Bone marrow (tissue), 2 donors: Measurements from ENCODE around the gene SEMA6C.
"Not testable (repeated sequence)": the region's sequence is repeated elsewhere in the genome, so short reads cannot be mapped to it uniquely, and the experiment has no call there.

Experiments
- DNase-seq, 2 donors: peaks; one replicate each; lab custom pipeline; 2025; lab: John Stamatoyannopoulos, UW

The SEMA6C gene

GRCh38 chr1:151128800-151129199 lies 17.6 kb downstream of the SEMA6C start:
- no peak for DNase-seq

- DNase-seq: no peak
These were observed 21.5 kb downstream of the SEMA6C start for GRCh38 chr1:151124763-151125403.

- no peak for DNase-seq
These were observed 32.6 kb downstream of the SEMA6C start for GRCh38 chr1:151113877-151114276.

- no peak for DNase-seq
These were observed 38.1 kb downstream of the SEMA6C start for GRCh38 chr1:151108331-151108730.

GRCh38 chr1:151106894-151107293 lies 39.5 kb downstream of the SEMA6C start:
- no peak for DNase-seq

GRCh38 chr1:151104630-151105029 lies 41.8 kb downstream of the SEMA6C start:
- no peak for DNase-seq

- no peak for DNase-seq
These were observed 48.3 kb downstream of the SEMA6C start for GRCh38 chr1:151098126-151098525.

GRCh38 chr1:151097426-151097825 lies 49.0 kb downstream of the SEMA6C start:
- DNase-seq: not testable (repeated sequence)

GRCh38 chr1:151085953-151086559 lies 60.4 kb downstream of the SEMA6C start:
- no peak for DNase-seq
